ENCODE data around the gene PCBP3. TPM values are rescaled to one million over a fixed set of nuclear protein-coding genes. Genes with fewer than 3 reads are reported as not detected.

PCBP3 gene
- total and polyA plus RNA-seq, 10 of the 15 experiments (the other 5 are each of a cell fraction or from before 2014, with no cell fraction given), result 0.09 to 1.3 (median 0.46) TPM; not detected in 3

DNA sequence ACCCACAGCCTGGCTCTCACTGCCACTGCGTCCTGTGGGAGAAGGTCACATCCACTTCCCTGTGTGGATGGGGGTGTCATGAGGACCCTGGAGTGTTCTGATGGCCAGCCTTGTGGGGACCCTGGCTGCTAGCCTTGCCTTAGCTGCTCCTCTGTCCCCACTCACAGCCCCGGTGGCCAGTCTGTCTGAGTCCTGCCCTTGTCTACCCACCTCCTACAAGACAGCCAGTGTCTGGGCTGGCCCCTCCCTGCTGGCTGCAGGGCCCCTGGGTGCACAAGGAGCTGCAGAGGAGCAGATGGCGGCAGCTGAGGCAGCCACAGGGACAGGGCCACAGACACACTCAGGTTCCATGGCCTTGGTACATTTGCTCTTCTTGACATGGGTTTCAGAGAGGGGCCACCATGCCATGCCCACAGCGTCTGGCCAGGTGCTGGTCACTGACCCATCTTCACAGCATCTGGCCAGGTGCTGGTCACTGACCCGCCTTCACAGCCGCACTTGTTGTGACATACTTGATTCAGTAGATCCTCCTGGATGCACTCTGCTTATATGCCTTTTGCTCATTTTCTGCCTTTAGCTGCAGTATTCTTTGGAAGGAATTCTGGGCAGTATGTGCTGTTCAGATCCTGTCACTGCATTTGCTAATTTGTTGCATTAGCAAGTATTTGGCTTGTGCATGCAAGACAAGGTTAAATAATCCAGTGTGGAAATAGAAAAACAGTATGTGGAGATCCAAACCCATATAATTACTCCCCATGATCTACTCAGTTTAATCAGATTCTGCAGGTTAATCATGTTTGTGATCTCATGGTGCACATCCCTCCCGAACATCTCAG lies 157.8 kb downstream of the PCBP3 start:
- no peaks in the 10 kb centered on the region for H3K4me1 ChIP-seq (ENCODE audit: control insufficient read depth, insufficient read depth, low read length)
- no peaks in the 10 kb centered on the region for H3K79me2 ChIP-seq (ENCODE audit: control insufficient read depth, insufficient read depth, low read length)
- no peak overlapping the region for H2AFZ ChIP-seq (ENCODE audit: control insufficient read depth, low read depth, low read length)
- DNase-seq (ENCODE audit: low read depth, low spot score) (no peak), FAIRE-seq (no peak), ATAC-seq (no peak)
- in situ Hi-C loops (cut with MboI), result loop anchor here (25.0 kb wide), 1 partner anchor 339 kb away; no protein-coding TSS in a partner anchor
- H3K27ac ChIP-seq (ENCODE audit: control insufficient read depth, insufficient read depth), result no peak overlapping the region
- H4K20me1 ChIP-seq (ENCODE audit: control insufficient read depth, insufficient read depth), result no peaks in the 10 kb centered on the region; the same call in 1 of the 2 replicates
- BruUV-seq (replicated peaks), result no TSS peak
- H3K9me3 ChIP-seq (replicated peaks; ENCODE audit: control insufficient read depth, insufficient read depth, low read length), result no peaks in the 10 kb centered on the region
- no peaks in the 10 kb centered on the region for H3K36me3 ChIP-seq (ENCODE audit: control insufficient read depth in 2 of 2, insufficient read depth in 2 of 2, low read length in 1 of 2)
- ChIA-PET RAD21 (ENCODE audit: unreplicated experiment) (no interaction called here), CTCF (no interaction called here), POLR2A (no interaction called here), SMC1A (ENCODE audit: uncharacterized antibody, unreplicated experiment) (no interaction called here)
- no peak overlapping the region for H3K4me2 ChIP-seq (ENCODE audit: control insufficient read depth, insufficient read depth)
- no peaks in the 10 kb centered on the region for H3K27me3 ChIP-seq (replicated peaks in 1 of 2; ENCODE audit: control insufficient read depth in 2 of 2, insufficient read depth in 2 of 2, low read length in 1 of 2)
- H3K4me3 ChIP-seq, result no peak overlapping the region
- intact Hi-C loops (cut with micrococcal nuclease; ENCODE audit: unreplicated experiment), result no loop called here
- 72% methylated on average over 7 of the region's 7 CpGs for WGBS (ENCODE audit: insufficient coverage, insufficient replicate concordance, low lambda C conversion rate, missing lambda C conversion rate)
- H3K9ac ChIP-seq (ENCODE audit: control insufficient read depth, insufficient read depth, low read length), result no peak overlapping the region
- TF ChIP-seq CREB1 (IDR thresholded peaks at IDR 0.05; ENCODE audit: low read depth), result no peak
- TF ChIP-seq IKZF2 (IDR thresholded peaks at IDR 0.05), result no peak
- TF ChIP-seq, protein P1, sequence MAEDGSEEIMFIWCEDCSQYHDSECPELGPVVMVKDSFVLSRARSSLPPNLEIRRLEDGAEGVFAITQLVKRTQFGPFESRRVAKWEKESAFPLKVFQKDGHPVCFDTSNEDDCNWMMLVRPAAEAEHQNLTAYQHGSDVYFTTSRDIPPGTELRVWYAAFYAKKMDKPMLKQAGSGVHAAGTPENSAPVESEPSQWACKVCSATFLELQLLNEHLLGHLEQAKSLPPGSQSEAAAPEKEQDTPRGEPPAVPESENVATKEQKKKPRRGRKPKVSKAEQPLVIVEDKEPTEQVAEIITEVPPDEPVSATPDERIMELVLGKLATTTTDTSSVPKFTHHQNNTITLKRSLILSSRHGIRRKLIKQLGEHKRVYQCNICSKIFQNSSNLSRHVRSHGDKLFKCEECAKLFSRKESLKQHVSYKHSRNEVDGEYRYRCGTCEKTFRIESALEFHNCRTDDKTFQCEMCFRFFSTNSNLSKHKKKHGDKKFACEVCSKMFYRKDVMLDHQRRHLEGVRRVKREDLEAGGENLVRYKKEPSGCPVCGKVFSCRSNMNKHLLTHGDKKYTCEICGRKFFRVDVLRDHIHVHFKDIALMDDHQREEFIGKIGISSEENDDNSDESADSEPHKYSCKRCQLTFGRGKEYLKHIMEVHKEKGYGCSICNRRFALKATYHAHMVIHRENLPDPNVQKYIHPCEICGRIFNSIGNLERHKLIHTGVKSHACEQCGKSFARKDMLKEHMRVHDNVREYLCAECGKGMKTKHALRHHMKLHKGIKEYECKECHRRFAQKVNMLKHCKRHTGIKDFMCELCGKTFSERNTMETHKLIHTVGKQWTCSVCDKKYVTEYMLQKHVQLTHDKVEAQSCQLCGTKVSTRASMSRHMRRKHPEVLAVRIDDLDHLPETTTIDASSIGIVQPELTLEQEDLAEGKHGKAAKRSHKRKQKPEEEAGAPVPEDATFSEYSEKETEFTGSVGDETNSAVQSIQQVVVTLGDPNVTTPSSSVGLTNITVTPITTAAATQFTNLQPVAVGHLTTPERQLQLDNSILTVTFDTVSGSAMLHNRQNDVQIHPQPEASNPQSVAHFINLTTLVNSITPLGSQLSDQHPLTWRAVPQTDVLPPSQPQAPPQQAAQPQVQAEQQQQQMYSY (CRISPR knock-in tag; IDR thresholded peaks at IDR 0.05), result no peak
- TF ChIP-seq, protein P2, sequence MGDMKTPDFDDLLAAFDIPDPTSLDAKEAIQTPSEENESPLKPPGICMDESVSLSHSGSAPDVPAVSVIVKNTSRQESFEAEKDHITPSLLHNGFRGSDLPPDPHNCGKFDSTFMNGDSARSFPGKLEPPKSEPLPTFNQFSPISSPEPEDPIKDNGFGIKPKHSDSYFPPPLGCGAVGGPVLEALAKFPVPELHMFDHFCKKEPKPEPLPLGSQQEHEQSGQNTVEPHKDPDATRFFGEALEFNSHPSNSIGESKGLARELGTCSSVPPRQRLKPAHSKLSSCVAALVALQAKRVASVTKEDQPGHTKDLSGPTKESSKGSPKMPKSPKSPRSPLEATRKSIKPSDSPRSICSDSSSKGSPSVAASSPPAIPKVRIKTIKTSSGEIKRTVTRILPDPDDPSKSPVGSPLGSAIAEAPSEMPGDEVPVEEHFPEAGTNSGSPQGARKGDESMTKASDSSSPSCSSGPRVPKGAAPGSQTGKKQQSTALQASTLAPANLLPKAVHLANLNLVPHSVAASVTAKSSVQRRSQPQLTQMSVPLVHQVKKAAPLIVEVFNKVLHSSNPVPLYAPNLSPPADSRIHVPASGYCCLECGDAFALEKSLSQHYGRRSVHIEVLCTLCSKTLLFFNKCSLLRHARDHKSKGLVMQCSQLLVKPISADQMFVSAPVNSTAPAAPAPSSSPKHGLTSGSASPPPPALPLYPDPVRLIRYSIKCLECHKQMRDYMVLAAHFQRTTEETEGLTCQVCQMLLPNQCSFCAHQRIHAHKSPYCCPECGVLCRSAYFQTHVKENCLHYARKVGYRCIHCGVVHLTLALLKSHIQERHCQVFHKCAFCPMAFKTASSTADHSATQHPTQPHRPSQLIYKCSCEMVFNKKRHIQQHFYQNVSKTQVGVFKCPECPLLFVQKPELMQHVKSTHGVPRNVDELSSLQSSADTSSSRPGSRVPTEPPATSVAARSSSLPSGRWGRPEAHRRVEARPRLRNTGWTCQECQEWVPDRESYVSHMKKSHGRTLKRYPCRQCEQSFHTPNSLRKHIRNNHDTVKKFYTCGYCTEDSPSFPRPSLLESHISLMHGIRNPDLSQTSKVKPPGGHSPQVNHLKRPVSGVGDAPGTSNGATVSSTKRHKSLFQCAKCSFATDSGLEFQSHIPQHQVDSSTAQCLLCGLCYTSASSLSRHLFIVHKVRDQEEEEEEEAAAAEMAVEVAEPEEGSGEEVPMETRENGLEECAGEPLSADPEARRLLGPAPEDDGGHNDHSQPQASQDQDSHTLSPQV (IDR thresholded peaks at IDR 0.05), result no peak
- TF ChIP-seq SREBF1 (IDR thresholded peaks at IDR 0.05; ENCODE audit: low read length), result no peak
- TF ChIP-seq RCOR1 (conservative IDR thresholded peaks at IDR 0.05; ENCODE audit: low read depth, low read length), result no peak
- TF ChIP-seq CREM (IDR thresholded peaks at IDR 0.05; ENCODE audit: low read depth), result no peak
- no peak for TF ChIP-seq ZNF384 (IDR thresholded peaks at IDR 0.05; ENCODE audit: borderline replicate concordance, low read depth, low read length)
- TF ChIP-seq LARP7 (IDR thresholded peaks at IDR 0.05), result no peak
- TF ChIP-seq TARDBP (IDR thresholded peaks at IDR 0.05; ENCODE audit: borderline replicate concordance), result no peak
- TF ChIP-seq POLR2AphosphoS5 (IDR thresholded peaks at IDR 0.05; ENCODE audit: low read length), result no peak
- TF ChIP-seq NFYB (IDR thresholded peaks at IDR 0.05; ENCODE audit: insufficient read depth, low read depth, low read length), result no peak
- TF ChIP-seq POU2F2 (IDR thresholded peaks at IDR 0.05; ENCODE audit: borderline replicate concordance, low read depth, low read length), result no peak

Measured in GM12878 (cell line).